Activated CD8-positive, alpha-beta memory T cell treated with anti-CD3 and anti-CD28 coated beads, Interleukin-2, amount 50 U/mL, for 24 hours (primary cell): ENCODE results near the gene CCM2L.
"Not testable (repeated sequence)": the region's sequence is repeated elsewhere in the genome, so short reads cannot be mapped to it uniquely, and the experiment has no call there.

Experiments used
- DNase-seq: peaks from one replicate; pipeline ENCODE4 v3.0.0-alpha.2; 2020; ENCODE audit errors: extremely low read depth

CCM2L gene

DNA sequence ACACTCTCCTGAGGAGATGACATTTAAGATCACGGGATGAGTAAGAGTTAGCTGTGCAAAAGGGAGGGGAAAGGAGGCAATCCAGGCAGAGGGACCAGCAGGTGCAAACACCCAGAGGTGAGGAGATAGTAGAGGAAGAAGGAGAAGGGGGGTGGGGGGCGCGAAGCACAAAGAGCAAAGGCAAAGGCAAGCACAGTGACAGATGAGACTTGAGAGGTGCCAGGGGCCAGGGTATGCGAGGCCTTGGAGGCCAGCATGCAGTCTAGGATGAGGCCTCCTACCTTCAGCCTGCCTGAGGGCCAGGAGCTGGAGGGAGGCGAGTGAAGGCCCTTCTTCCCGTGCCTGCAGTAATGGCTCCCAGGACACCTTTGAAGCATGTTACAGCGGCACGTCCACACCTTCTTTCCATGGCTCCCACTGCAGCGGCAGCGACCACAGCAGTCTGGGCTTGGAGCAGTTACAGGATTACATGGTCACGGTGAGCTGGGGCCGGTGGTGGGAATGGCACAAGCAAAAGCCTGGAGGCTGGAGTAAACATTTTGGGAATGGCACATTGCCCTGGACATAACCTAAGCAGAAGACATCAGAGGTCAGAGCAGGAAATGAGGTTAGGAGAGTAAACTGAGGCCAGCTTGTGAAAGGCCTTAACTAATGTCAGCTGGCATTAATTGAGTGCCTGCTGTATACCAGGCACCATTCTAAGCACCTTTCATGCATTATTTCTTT lies 18.6 kb downstream of the CCM2L start:
- DNase-seq = no peak

DNA sequence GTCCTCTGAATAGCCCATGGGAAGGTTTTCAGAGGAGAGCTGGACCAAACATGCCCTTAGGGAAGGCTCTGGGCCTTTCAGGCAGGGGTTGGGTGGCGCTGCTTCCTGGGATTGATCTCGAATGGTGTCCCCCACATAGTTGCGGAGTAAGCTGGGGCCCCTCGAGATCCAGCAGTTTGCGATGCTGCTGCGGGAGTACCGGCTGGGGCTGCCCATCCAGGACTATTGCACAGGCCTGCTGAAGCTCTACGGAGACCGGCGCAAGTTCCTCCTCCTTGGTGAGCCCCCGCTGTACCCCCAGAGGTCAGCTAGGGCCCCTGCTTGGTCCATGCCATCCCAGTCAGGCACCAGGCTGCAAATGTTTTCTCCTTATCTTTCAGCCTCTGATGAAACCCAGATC lies 19.3 kb downstream of the CCM2L start:
- DNase-seq = no peak

DNA sequence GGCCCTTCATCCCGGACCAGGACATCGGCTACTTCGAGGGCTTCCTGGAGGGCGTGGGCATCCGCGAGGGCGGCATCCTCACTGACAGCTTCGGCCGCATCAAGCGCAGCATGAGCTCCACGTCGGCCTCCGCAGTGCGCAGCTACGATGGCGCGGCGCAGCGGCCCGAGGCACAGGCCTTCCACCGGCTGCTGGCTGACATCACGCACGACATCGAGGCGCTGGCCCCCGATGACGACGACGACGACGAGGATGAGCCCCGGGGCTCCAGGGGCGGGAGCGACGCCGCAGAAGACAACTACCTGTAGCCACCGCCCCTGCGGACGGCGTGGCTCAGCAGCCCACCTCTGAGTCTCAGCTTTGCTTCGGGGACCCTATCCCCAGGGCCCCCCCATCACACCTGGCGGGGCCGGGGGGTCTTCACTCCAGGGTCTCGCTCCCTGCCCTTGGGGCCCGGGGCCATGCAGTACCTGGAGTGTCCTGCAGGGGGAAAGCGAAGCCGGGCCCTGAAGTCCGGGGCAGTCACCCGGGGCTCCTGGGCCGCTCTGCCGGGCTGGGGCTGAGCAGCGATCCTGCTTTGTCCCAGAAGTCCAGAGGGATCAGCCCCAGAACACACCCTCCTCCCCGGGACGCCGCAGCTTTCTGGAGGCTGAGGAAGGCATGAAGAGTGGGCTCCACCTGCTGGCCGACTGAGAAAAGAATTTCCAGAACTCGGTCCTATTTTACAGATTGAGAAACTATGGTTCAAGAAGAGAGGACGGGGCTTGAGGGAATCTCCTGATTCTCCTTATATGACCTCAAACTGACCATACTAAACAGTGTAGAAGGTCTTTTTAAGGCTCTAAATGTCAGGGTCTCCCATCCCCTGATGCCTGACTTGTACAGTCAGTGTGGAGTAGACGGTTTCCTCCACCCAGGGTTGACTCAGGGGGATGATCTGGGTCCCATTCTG lies 21.0 kb downstream of the CCM2L start:
- peak; percentile 12 for DNase-seq

DNA sequence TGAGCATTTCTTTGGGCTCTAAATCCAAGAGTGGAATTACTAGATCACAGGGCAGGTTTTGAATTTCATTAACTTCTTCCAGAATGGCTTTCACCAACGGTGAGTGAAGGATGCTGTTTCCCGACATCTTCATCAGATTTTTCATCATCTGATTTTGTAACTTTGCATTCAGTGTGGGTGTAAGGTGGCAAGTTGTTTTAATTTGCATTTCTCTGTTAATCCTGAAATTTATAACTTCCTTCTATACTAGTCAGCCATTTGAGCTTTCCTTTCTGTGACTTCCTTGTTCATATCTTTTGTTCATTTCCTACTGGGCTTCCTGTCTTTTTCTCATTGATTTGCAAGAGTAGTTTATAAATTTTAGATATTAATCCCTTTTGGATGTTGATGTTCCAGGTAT lies 23.1 kb downstream of the CCM2L start:
- no peak for DNase-seq

DNA sequence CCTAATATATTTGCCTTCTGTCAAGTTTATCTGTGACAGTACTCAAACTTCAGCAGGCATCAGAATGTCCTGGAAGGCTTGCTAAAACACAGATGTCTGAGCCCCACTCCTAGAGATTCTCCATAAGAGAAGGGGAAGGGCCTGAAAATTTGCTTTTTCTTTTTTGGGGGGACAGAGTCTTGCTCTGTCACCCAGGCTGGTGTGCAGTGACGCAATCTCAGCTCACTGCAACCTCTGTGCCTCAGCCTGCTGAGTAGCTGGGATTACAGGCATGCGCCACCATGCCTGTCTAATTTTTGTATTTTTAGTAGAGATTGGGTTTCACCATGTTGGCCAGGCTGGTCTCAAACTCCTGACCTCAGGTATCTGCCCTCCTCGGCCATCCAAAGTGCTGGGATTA lies 23.5 kb downstream of the CCM2L start:
- DNase-seq = not testable (repeated sequence)

DNA sequence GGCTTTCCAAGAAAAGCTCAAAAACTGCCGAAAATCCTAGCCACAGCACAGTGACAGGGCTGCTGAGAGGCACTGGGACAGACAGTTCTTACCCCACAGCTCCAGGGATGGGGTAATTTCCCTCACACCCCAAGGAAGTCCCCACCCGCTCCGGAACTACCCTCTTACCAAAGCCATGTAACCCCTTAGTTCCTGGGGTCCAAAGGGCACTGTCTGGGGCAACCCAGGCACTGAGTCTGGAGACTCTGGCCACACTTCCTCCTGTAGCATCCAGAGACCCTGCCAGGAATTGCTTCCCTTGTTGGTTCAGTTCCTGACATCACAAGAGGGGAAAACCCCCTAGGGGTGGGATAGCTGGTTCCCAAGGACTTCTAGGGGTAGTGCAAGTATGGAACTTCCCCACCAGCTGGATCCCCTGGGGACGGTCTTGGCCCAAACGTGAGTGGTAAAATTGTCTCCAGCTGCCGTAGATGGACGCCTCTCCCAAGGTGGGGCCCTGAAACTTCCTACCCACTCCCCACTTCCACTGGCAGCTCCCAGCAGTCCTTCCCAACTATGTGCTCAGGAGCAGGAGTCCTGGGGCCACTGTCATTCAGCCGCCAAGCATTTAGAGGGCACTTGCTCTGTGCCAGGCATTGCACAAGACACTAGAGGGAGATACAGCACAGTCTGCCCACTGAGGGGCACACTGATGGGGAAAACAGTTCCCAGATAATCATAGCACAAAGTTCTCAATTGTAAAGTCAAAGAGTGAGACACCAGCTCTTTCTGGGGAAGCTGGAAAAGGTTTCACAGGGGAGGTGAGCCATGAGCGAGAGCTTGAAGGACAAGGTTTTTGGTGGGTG lies 24.6 kb downstream of the CCM2L start:
- DNase-seq = no peak

DNA sequence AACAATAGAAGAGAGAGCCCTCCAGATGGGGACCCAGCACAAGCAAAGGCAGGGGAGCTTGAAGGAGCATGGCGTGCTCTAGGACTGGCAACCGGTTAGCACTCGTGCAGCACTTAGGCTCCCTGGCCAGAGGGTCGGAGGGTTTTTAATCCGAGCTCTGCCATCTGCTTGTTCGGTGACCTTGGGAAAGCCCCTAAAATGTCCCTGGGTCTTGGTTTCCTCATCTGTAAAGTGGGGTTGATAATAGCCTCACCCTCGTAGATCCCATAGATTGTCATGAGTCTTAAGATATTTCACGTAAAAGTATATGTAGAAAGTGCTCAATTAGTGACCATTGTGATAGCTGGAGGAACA lies 25.2 kb downstream of the CCM2L start:
- no peak for DNase-seq

DNA sequence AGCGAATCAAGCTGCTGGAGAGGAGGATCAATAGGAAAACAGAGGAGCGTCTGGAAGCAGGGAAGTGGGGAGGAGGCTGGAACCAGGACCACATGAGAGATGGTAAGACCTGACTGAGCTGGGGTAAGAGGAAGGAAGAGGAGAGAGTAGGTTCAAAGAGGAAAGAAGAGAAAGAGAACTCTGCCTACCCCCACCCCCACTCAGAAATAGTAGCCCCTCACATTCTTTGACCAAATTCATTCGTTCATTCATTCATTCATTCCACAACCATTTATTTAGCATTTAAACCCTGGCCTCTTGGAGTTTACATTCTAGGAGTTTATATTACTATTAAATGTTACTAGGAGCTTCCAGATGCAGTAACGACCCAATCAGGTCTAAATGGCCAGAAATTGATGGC lies 26.0 kb downstream of the CCM2L start:
- no peak for DNase-seq

DNA sequence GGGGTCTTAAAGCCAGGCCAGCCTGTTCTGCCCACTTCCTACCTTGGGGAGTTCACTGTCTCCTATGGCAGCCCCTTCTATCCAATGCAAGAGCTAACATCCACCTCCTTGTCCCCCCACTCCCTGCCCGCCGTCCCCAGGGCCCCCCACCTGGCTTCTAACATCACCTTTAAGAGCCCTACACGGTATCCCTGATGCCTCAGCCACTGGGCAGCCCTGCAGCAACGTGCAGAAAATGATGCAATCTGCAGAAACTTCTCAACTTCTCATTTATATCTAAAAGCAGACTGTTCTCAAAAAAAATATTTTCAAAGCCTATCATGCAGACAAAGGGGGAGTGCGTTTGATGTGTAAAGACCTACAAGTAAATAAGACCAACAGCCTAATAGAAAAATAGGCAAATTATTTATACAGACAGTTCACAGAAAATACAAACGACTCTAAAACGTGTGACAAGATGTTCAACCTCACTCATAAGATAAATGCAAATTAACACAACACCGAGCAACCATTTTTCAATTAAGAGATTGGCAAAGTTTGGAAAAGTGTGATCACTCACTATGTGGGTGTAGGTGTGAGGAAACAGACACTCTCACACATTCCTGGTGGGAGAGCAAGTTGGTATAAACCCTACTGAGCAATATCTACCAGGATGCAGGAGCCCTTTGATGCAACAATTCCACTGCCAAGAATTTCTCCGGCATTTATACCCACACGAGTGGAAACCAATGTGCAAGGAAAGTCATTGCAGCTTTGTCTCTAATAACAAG lies 26.7 kb downstream of the CCM2L start:
- no peak for DNase-seq

DNA sequence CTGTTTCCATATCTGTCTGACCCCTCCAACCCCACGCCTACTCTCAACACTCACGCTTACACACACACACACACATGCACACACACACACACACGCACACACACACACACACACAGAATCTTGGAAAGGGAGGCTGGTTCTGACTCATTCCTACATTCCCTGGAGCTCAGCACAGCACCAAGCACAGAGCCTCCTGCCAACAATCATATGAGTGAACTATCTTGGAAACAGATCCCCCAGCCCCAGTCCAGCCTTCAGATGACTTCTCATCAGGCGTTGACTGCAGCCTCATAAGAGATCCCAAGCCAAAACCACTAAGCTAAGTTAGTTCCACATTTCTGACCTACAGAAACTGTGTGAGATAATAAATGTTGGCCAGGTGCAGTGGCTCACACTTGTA lies 27.7 kb downstream of the CCM2L start:
- no peak for DNase-seq

DNA sequence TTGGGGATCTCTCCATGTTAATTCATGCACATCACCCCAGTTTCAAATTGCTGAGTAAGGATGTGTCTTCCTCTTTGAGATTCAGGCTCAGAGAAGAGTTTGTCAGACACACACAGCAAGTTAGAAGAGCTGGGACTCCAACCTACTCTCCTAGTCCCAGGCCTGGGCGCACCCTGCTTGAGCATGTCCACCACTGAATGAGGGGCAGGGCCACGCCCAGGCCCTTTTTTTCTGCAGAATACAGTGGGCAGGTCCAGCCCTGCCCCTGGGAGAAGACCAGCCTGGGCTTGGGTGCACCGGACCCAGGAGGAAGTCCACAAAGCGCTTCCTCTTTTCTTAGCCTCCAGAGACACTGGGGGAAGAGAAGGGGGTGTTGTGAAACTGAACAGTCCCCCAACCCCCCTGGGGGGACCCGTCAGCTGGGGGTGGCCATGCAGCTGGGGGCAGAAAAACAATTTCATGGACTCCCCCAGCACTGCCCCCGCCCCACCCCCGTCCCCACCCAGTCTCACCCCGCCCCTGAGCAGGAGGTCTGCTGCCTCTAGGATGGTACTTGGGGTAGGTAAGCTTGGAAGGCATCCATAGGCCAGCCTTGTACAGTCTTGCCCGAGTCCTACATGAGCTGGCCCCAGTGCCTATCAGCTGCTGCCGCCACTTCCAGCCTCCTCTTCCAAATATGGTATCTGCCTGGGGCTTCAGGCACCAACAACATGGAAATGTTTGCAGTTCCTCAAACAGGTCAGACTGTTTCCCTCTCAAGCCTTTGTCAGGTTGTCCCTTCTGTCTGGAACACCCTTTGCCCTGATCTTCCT lies 30.1 kb downstream of the CCM2L start:
- DNase-seq = no peak

DNA sequence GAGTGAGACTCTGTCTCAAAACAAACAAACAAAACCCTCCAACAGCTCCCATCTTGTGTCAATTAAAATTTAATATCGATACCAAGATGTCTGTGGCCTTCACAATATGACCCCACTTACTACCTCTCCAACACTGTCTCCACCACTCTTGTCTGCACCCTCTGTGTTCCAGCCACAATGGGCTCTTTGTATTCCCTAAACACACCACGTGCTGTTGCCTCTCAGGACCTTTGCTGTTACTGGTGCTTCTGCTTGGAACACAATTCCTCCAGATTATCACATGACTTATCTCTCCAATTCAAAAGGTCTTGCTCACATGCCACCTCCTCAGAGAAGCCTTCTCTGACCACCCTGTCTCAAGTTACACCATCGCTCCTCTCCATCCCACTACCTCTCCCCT lies 35.8 kb downstream of the CCM2L start:
- no peak for DNase-seq

DNA sequence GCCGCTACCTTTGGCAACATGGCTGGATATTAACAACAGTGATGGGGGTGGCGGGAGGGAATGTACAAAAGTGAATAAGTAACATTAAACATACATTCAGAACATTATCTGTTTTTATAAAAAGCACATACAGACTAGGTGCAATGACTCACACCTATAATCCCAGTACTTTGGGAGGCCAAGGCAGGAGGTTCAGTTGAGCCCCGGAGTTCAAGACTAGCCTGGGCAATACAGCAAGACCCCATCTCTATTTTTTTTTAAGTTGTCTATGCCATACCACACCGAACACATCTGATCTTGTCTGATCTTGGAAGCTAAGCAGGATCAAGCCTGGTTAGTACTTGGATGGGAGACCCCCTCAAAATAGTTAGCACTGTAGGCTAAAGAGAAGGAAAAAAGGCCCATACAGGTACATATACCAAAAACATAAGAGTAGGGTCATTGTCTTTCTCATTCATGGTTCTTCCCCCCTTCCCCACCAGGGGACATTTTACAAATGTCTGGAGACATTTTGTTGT lies 40.1 kb downstream of the CCM2L start:
- DNase-seq = no peak

DNA sequence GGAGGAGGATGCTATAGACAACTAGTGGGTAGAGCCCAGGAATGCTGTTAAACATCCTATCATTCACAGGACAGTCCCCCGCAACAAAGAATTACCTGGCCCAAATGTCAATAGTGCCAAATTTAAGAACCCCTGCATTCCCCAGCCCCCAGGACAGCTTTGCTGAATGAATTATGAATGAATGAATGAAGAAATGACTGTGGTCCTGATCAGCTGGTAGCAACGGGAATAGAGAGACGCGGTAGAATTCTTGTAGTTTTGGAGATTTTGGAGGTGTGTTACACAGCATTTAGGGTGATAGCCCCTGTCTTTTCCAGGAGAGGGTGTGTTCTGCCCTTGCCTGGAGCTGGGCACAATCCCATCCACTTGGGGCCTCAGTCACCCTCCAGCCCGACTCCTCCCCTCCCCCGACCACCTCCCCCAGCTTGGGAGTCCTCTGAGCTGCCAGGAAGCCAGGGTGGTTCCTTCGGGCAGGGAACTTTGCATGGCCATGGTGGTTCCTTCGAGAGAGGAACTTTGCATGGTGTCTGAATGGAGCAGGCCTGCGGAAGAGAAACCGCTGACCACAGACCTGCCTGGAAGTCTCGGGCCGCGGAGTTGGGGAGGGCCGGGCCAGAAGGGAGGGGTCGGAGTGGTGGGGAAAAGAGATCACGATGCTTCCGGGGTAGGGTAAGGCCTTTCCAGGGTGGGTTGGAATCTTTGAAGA lies 40.8 kb downstream of the CCM2L start:
- DNase-seq = no peak

DNA sequence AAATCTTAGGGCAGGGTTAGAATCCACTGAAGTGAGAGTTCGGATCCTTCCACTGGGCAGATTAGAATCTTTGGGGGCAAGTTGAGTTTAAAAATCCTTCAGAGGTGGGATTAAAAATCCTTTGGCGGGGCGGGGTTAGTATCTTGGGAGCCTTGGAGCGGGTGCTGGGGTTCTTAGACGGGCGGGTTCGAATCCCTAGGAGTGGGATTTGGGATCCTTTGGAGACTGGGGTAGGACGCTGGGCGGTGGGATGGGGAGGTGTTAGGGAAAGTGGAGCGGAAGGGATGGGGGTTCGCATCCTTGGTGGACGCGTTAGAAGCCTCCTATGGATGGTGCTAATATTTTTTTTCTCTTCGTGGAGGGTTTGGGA lies 41.5 kb downstream of the CCM2L start:
- DNase-seq = no peak

DNA sequence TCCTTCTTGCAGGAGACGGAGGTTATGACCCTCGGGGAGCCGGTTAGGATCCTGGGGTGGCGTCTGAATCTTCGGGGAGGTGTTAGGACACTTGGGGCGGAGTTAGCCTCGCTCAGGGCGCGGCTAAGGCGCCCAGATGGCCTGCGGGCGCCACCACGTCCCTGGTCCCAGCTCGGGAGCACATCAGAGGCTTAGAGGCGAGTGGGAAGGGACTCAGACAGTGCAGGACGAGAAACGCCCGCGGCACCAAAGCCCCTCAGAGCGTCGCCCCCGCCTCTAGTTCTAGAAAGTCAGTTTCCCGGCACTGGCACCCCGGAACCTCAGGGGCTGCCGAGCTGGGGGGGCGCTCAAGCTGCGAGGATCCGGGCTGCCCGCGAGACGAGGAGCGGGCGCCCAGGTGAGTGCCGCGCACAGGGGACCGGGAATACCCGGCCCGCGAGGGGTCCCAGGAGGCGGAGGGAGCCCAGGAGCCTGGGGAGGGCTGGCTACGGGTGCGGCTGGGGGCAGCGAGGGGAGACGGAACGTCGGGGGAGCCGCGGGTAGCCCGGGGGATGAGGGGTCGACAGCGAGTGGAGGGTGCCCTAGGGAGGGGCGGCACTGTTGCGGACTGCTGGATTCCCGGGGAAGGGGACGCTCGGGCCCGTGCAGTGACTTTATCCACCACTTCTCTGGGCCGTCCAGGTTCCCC lies 42.0 kb downstream of the CCM2L start, which contains the start of gene HCK:
TSS of gene HCK (plus strand) at position 153 of the 688 bp plus-strand sequence.
- no peak for DNase-seq

DNA sequence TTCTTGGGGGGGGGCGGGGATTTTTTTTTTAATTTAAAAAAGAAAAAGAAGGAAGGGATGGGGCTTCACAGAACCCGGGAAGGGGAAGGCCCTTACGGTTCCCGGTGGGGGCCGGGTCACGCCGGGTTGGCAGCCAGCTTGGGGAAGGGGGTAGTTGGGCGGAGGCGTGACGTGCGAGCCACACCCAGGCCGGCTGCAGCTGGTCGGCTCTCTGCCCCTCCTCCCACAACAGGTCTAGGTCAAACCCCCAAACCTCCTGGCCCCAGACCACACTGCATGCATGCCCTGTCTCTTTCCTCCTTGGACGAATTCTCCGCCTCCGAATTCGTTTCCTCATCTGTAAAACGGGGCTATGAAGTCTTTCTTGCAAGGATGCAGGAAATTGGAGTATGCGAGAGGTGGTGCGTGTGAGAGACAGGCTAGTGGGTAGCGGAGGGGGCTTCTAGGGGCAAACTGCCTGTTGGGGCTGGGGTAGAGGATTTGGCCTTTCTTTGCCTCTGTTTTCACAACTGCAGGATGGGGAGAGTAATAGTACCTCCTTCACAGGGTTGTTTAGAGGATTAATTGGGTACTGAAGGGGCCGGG lies 42.6 kb downstream of the CCM2L start:
- no peak for DNase-seq

DNA sequence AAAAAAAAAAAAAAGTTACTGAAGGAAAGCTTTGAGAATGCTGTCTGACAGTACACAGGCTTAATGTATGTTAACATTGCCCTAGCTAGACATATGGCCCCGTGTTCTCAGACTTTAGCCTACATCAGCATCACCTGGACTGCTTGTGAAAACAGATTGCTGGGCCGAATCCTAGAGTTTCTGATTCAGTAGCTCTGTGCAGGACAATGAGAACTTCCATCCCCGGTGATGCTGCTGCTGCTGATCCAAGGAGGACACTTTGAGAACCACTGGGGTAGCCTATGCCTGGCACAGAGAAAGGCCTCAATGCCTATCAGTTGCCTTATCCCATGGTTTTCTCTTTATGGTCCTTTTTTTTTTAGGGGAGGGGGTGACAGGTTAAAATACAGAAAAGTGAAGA lies 43.4 kb downstream of the CCM2L start:
- DNase-seq = no peak
